HG03175 (cell line): Measurements from ENCODE around the gene HKDC1.
"Not testable (repeated sequence)": the region's sequence is repeated elsewhere in the genome, so short reads cannot be mapped to it uniquely, and the experiment has no call there.

ENCODE experiments used
- ATAC-seq: cut with Tn5 transposase; IDR thresholded peaks from one replicate; pipeline ENCODE4 v1.9.1; 2021; ENCODE audit warnings: mild to moderate bottlenecking, moderate library complexity; ENCODE audit not compliant: unreplicated experiment

The HKDC1 gene

DNA sequence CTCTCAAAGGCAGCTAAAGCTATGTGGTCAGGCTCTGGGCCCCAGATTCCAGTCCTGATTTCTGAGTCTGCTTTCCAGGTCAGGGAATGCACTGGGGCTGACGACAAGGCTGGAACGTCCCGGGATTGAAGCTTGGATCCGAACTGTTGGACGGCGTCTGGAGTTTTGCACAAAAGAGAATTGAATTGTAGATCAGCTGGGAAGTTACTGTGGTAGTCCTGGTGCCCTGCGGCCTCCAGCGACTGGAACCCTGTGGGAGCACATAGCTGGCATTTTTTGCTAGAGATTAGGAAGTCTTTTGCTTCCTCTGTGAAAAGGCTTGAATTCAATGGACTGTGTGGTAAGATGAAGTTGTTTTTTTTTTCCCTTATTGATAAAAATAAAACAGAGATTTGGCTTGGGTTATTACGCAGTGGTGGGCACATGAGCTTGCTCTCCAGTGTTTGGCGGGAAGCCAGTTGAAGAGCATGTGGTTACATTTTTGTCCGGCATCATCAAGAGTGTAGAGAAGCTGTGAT lies 58.4 kb downstream of the HKDC1 start, which contains the start of gene HK1:
TSS of gene HK1 (plus strand) at position 51 of the 518 bp plus-strand sequence.
- ATAC-seq, result no peak

DNA sequence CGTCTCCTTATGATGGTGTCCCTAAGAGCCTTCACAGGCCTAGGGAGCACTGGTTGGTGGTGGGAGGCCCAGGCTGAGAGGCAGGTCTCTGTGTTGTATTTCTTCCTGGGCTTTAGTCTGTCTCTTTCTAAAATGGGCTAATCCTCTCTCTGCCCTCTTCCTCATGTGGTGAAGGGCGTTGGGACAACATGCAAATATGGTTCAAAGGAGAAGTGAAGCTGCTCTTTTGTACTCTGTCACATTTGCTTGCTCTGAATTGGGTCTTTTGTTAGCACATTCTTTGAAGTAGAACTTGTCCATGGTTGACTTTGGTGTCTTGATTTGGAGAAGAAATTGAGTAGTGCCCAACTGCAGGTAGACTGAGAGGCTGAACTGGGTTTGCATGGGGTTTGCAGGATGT lies 59.0 kb downstream of the HKDC1 start:
- no peak for ATAC-seq

DNA sequence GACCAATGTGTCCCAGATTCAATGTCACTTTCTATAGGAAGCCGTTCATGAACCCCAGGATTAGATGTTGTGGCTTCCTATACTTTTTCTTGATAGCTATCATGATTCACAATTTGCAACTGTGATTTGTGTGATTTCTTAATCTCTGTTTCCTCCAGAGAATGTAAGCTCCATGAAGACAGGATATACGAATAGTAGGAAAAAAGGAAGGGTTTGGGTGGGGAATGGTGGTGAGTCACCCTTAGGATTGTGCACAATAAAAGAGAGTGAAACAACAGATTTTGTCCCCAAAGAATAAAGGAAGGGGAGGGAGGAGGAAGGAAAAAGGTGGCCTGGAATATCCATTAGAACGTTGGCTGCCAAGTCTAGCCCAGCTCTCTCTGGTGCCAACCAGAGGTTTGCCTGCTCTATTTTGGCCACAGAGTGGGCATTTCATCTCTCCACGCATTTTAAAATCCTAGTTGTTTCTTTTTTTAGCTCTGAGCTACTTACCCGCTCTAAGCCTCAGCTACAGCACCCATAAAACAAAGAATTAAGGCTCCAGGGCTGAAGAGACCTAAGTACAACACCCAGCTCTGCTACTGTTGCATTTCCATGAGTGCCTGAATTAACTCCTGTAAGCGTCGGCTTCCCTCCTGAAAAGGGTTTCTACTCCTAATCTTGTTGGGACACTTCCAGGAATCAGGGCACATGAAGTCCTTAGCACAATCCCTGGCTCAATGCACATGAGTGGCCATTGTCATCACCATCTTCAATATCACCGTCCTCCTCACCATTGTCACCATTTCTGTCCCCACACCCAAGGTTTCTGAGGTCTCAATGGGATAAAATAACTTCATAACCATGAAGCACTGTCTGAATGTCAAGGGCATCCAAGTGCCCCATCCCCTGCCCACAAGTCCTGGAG lies 61.6 kb downstream of the HKDC1 start:
- no peak for ATAC-seq

DNA sequence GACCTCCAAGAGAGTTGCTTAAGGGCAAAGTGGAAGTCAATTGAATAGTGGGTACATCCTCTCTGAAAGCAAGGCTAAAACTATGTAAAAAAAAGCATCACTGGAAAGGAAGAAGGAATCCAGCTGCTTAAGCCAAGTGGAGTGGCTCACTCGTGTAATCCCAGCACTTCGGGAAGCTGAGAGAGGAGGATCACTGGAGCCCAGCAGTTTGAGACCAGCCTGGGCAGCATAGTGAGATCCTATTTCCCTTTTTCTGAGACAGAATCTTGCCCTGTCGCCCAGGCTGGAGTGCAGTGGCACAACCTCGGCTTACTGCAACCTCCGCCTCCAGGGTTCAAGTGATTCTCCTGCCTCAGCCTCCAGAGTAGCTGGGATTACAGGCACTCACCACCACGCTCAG lies 64.3 kb downstream of the HKDC1 start:
- not testable (repeated sequence) for ATAC-seq

DNA sequence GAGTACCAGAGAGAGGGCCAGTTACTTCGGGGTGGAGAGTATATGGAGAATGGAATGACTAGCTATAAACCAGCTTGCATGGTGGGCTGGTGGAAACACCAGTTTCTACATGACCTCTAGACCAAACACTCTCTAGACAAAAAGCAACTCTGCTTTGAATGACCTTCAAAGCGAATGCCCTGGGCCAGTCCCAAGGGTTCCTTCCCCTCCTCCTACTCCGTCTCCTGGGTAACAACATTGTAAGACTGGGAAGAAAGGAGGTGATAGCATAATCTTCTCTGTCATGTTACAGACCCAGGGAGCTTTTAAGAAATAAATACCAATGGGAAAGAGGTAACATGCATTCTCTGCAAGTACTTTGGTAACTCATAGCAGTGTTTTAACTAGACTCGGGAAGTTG lies 65.6 kb downstream of the HKDC1 start:
- ATAC-seq, result no peak

DNA sequence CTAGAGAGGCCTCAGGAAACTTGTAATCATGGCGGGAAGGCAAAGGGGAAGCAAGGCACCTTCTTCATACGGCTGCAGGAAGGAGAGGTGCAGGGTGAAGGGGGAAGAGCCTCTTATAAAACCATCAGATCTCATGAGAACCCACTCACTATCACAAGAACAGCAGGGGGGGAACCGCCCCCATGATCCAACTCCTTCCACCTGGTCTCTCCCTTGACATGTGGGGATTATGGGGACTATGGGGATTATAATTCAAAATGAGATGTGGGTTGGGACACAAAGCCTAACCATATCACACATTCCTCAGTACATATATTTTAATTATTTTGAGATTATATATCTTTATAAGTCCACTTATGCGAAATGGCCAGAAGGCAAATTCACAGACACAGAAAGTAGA lies 67.0 kb downstream of the HKDC1 start:
- ATAC-seq, result no peak

DNA sequence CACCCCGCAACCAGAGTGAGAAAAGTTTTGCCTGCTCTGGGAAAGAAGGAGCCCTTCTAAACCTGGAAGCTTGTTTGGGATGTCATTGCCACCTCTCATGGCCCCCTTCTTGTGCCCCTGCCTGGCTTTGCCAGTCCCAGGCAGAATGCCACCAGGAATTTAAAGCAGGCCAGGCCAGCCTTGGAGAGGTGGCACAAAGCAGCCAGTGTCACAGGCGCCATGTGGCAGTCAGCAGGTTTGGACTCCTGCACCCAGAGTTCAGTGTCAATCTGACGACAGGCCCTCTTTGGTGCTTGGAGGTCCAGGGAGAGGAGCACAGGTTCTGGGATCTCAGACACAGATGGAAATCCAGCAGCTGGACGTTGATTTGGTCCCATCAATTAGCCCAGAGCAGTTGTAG lies 70.9 kb downstream of the HKDC1 start:
- no peak for ATAC-seq

DNA sequence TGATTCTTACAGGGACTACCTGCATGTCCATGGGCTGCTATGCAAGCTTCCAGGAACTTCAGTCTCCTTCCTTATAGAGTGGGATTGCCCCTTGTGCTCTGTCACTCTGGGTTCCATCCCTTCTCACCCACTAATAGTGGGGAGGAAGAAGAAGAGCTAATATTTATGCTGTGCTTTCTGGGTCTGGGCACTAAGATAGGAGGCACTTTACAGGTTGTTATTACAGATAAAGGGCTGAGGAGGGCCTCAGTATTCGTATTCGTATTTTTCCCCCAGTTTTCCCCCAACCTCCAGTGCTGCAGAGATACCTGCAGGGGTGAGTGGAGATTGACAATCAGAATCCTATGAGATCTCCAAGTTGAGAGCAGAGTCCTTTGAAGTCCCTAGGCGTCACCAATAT lies 72.3 kb downstream of the HKDC1 start:
- ATAC-seq, result no peak

DNA sequence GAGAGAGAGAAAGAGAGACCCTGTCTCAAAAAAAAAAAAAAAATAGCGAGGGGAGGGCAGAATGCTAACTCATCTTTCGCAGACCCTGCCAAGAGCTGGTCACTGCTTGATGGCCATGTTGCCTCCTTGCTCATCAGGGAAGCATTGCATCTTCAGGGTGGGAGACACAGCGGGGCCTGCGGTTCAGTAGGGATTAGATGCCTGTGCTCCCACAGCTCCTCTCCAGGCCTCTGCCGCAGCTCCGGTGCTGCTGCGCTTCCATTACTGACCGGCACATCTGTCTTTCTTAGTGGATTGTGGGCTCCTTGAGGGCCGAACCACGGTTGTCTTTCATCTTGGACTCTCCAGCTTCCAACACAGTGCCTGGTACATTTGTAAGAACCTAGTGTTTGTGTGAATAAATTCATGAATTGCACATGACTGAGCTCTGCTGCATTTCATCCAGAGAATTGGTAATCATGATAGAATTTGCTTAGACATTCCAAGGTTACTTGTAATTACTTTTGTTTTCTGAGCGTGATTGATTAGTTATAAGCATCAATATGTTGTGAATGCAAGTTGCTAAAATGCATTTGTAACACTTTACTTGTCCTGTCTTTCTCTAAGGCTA lies 75.0 kb downstream of the HKDC1 start:
- ATAC-seq, result no peak

DNA sequence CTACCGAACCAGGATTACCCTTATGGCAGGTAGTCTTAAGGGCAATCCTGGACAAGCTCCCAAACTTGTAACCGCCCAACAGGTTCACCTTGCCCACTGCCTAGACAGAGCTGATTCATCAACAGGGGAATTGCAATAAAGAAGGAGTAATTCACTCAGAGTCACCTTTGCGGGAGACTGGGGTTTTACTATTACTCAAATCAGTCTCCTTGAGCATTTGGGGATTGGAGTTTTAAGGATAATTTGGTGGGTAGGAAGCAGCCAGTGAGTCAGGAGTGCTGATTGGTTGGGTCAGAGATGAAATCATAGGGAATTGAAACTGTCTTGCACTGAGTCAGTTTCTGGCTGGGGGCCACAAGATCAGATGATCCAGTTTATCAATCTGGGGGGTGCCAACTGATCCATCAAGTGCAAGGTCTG lies 83.5 kb downstream of the HKDC1 start:
- ATAC-seq, result no peak

DNA sequence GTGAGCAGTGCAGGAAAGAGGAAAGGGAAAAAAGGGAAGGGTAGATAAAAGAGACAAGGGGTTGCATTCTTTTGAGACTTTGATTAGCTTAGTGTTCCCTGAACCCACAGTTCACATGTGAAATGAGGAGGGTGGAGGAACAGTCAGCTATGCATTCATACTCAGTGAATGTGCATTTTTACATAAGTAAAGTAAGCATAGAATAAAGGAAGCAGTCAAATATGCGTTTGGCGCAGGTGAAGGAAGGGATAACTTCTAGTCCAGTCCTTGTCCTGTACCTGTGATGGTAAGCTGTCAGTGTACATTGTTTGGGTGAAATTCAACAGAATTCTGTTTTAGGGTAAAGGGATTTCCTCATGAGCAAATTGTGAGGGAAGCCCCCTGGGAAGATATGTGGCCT lies 86.3 kb downstream of the HKDC1 start:
- ATAC-seq, result no peak

DNA sequence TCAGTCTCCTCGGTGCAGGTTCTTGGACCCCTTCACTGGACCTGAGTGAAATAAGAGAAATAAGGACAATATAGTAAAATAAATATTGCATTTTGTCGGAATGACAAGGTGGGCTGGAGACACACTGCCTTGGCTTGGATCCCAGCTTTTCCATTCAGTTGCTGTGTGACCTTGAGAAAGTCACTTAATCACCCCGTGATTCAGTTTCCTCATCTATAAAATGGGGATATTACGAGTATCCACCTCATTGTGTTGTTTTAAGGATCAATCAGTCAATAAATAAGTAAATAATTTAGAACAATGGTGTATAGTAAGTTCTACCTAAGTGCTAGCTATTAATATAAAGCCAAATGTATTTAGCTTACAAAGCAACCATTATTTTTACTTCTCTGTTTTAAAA lies 87.3 kb downstream of the HKDC1 start:
- ATAC-seq, result no peak

DNA sequence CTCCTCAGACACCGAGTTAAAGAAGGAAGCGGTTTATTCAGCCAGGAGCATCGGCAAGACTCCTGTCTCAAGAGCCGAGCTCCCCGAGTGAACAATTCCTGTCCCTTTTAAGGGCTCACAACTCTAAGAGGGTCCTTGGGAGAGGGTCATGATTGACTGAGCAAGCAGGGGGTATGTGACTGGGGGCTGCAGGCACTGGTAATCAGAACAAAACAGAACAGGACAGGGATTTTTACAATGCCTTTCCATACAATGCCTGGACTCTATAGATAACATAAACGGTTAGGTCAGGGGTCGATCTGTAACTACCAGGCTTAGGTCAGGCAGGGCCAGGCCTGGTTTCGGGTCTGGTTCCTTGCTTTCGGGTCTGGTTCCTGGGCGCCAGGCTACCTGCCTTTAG lies 88.2 kb downstream of the HKDC1 start:
- ATAC-seq, result not testable (repeated sequence)

DNA sequence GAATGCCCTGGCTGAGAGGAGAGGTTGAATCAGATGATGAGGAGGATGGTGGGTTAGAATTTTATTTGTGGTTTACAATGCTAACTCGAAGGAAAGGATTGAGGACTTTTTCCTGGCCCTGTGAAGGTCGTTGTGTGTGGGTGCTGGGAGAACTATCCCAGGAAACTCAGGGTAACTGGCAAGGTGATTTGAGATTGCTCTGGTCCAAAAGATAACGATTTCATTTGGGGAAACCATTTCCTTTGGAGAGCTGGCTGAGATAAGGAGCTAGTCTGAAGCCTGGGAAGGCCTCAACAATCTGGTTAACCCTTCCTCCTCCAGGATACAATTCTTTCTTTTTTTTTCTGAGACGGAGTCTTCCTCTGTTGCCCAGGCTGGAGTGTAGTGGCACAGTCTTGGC lies 91.2 kb downstream of the HKDC1 start:
- no peak for ATAC-seq

DNA sequence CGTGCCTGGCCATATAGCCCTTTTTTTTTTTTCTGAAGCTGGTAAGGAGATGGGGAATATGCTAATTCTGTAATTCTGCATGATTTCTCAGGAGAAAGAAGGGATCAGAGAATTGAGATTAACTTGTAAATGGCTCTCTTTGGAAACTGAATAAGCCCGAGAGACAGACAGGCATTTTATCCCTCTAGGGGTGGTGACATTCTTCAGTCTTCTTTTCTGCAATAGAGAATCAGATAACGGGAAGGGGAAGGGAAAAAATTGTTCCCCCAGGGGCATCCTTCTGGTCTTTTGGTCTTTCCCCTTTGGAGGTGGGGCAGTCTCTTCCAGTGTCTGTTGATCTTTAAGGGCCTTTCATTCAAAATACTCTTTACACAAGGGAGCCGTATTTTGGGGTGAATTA lies 92.4 kb downstream of the HKDC1 start:
- ATAC-seq, result no peak

DNA sequence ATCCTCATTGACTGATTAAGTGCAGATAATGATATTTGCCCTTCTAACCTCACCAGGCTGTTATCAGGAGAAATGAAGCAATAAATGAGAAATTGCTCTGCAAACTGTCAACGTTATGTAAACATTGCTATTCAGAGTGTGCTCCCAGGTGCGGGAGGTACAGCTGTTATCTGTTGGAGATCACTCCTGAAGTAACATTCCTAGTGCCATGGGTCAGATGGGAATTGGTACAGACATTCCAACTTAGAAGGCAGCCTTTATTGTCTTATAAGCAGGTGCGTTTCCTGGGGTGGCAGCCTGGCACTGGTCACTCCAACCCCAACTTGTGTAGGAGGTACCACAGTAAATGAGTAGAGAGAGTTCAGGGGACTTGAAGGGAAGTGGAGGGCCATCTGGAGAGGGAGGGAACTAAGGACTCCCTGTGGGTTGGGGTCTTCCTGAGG lies 95.0 kb downstream of the HKDC1 start:
- no peak for ATAC-seq

DNA sequence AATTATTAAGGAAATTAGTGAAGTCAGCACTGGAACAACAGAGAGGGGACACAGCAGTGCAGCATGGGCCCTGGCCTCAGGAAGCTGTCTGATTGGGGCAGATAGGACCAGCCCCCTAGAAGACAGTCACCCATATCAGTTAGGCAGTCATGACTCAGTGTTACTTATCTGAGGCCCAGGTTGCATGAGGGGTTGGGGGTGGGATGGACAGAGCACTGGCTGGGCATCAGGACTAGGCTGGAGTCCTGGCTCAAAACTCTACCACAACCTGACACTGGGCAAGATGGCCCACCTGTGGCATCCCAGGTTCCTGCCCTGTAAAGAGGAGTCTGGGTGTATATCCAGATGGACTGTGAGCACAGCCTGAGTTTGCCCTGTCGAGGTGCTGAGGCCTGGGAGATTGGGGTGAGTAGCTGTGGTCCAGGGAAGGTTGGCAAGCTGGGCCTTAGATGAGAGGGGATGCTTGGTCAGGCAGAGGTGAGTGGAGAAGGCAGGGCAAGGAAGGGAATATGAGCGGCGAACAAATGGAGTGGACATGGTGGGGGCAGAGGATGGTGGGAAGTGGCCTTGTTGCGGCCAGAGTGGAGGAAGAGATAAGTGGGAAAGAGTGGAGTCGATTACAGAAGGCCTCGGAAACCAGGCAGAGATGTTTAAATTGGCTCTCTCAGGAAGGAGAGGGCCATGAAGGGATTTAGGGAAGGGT lies 95.6 kb downstream of the HKDC1 start:
- no peak for ATAC-seq

DNA sequence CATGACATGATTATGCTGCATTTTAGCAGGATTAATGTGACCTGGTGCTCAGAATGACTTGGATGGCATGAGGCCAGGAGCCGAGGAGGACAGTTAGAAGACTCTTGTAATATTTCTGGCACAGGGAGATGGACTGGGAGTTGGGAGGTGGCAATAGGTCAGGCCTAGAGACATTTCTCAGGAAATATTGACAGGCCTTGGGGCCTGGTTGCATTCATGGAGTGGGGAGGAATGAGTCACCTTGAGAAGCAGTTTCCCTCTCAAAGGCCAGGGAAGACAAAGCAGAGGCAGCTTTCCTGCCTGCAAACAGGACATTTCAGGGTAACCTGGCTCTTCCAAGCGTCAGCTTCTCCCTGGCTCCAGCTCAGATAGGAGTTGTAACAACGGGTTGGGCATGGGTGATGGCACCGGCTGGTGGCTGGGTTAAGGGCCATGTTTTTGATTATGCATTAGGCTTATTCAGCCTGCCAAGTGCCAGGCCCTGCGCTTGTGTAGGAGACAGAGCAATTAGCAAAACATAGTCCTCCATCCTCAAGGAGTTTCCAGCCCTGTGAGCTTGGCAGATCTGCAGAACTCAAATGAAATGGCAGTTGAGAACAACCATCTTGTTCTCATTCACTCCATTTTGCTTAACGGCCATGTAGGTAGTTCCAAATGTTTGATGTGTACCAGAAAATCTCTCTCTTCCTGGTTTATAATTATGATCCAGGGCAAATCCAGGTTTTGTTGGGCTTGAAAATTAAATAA lies 96.4 kb downstream of the HKDC1 start:
- ATAC-seq, result no peak
